NCI-H1694 (cell line): ENCODE data around the gene DEPDC1.
"Not testable (repeated sequence)": the region's sequence is repeated elsewhere in the genome, so short reads cannot be mapped to it uniquely, and the experiment has no call there.

Experiments used
- DNase-seq: peaks from one replicate; lab custom pipeline; 2025; lab: John Stamatoyannopoulos, UW

The DEPDC1 gene, protein sequence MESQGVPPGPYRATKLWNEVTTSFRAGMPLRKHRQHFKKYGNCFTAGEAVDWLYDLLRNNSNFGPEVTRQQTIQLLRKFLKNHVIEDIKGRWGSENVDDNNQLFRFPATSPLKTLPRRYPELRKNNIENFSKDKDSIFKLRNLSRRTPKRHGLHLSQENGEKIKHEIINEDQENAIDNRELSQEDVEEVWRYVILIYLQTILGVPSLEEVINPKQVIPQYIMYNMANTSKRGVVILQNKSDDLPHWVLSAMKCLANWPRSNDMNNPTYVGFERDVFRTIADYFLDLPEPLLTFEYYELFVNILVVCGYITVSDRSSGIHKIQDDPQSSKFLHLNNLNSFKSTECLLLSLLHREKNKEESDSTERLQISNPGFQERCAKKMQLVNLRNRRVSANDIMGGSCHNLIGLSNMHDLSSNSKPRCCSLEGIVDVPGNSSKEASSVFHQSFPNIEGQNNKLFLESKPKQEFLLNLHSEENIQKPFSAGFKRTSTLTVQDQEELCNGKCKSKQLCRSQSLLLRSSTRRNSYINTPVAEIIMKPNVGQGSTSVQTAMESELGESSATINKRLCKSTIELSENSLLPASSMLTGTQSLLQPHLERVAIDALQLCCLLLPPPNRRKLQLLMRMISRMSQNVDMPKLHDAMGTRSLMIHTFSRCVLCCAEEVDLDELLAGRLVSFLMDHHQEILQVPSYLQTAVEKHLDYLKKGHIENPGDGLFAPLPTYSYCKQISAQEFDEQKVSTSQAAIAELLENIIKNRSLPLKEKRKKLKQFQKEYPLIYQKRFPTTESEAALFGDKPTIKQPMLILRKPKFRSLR

DNA sequence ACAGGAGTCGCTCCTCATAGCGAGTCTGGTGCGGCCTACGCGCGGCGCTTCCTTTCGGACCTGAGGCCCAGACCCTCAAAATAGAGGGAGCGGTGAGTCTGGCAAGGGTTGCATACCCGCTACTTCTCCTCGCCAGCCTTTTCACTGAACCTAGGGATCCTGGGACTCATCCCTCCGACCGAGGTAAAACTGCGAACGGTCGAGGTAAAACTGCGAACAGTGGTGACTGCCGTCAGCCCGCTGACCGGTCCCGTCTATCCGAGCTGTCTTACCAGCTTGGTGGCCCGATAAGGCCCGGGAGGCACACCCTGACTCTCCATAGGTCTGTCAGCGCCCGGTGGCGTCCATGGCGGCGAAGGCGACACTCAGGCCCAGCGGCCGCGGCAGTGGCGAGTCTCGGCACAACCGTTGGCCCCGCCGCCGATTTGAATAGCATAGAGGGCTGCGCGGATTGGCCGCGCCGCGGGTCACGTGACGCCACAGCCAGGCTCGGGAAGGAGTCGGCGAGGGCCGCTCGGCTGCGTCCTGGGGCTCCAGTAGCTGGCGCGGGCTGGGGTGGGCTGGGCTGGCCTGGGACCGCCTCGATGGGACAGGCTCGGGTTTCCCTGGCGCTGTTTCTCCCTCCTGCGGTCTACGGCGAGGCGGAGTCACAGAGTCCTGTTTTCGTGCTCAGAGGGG is at the start of gene DEPDC1:
Gene DEPDC1, minus strand, starts transcription at position 403 of the 678 bp plus-strand sequence. Its CDS starts 83 bp downstream, at position 320.
- peak; percentile 85 for DNase-seq

GRCh38 chr1:68544651-68545050 is 47.8 kb upstream of the DEPDC1 start:
- no peak for DNase-seq

GRCh38 chr1:68542586-68542985 is 45.7 kb upstream of the DEPDC1 start:
- DNase-seq: no peak

GRCh38 chr1:68538941-68539340 is 42.1 kb upstream of the DEPDC1 start:
- no peak for DNase-seq

GRCh38 chr1:68528243-68528642 is 31.4 kb upstream of the DEPDC1 start:
- no peak for DNase-seq

- DNase-seq: no peak
Observed at GRCh38 chr1:68525781-68526180, 28.9 kb upstream of the DEPDC1 start.

- DNase-seq: no peak
Observed at GRCh38 chr1:68521286-68521685, 24.4 kb upstream of the DEPDC1 start.

GRCh38 chr1:68516066-68516465 is 19.2 kb upstream of the DEPDC1 start:
- no peak for DNase-seq

GRCh38 chr1:68511254-68511653 is 14.4 kb upstream of the DEPDC1 start:
- DNase-seq: no peak

GRCh38 chr1:68506386-68506785 is 9.5 kb upstream of the DEPDC1 start:
- no peak for DNase-seq

DNA sequence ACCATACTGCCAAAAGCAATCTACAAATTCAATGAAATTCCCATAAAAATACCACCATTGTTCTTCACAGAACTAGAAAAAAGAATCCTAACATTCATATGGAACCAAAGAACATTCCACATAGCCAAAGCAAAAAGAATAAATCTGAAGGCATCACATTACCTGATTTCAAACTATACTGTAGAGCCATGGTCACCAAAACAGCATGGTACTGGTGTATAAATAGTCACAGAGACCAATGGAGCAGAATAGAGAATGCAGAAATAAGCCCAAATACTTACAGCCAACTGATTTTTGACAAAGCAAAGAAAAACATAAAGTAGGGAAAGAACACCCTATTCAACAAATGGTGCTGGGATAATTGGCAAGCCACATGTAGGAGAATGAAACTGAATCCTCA is 6.2 kb upstream of the DEPDC1 start:
- DNase-seq: no peak

GRCh38 chr1:68497358-68497698 is 446 bp upstream of the DEPDC1 start:
- DNase-seq: no peak

DNA sequence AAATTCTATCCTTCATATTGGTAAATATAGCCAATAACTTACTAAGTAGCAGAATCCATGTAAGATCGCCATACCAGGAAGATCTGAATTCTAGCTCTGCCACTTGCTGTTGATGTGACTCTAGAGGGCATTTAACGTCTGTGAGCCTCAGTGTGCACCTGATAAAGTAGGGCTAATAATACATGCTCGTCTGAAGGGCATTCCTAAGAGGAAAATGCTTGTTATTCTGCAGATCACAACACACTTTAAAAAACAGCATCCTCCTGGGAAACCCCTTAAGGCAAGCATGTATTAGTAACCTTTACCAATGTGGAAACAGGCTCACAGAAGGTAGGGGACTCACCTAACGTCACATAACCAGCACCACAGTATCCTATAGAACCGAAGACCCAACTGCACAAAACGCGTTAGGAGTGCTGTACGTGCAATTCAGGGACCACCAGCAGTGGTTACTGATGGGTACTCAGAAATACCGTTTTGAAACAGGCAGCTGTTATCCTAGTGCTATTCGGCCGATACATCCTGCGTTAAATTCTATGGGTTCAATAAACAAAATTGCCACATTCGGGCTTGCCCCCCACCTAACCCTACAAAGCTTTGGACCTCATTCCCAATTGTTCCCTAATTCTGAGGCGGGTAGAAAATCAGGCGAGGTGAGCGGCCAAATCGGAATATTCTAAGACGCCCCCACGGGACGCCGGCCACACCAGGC is 758 bp downstream of the DEPDC1 start:
- DNase-seq: peak; percentile 11

DNA sequence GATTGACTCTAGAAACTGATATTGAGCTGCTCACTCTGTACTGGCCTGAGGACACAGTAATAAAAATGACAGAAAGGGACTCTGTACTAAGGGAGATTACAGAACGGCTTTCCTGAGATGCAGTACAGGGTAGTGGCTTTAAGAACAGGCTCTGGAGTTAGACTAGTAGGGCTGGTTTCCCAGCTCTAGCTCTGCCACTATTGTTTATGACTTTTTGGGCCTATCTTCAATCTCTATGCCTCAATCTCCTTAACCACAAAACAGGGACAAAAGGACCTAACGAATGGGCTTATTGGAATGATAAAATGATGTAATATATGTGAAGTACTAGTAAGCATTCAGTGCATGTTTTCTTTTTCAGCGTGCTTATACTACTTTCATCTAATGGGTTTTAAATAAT is 1.4 kb downstream of the DEPDC1 start:
- no peak for DNase-seq

- DNase-seq: no peak
Observed at GRCh38 chr1:68493193-68493592, 3.7 kb downstream of the DEPDC1 start.

DNA sequence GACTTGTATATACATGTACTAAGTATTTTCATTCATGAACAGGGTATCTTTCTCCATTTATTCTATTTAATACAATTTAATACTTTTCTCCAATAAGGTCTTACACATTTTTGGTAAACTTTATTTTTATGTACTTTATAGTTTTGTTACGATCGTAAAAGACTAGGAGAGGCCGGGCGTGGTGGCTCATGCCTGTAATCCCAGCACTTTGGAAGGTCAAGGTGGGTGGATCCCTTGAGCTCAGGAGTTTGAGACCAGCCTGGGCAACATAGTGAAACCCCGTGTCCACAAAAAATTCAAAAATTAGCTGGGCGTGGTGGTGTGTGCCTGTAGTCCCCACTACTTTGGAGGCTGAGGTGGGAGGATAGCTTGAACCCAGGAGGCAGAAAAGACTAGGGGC is 4.6 kb downstream of the DEPDC1 start:
- not testable (repeated sequence) for DNase-seq

GRCh38 chr1:68490046-68490651 is 6.7 kb downstream of the DEPDC1 start:
- DNase-seq: no peak

- DNase-seq: no peak
Observed at GRCh38 chr1:68485431-68486022, 11.4 kb downstream of the DEPDC1 start.

DNA sequence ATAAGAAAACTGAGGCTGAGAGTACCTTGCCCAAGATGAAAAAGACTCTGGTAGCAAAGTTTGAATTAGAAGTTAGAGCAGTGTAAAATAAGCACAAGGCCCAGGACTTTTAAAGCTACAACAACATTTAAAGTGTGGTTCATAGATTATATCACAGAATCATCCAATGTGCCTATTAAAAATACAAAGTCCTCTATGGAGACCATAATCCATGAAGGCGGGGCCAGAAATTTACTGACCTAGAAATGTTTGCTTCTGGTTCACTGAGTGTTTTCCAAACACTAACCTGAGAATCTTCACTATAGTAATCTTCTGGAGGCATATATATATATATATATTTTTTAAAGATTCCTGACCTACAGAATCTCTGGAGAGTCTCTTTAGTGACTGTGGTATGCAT is 12.3 kb downstream of the DEPDC1 start:
- DNase-seq: no peak

DNA sequence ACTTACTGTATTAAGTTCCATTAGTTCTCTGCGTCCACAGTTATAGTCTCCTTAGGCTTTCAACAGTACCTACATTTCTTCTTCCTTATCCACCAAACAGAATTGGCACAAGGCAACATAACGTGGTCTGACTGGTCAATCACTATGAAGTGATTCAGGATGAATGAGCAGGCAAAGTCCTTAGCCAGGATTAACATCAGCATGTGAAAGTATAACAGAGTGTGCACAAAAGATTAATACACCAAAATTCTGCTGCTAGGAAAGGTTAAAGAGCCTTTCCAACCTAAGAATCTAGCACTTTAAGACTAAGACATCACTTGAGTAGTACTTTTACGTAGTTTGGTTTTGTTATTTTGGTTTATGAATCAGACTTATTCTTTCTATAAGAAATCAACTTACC is 15.8 kb downstream of the DEPDC1 start:
- no peak for DNase-seq

GRCh38 chr1:68479501-68479900 is 17.4 kb downstream of the DEPDC1 start:
- DNase-seq: no peak
